K562 (cell line): Measurements from ENCODE around the gene CEACAM18. TPM values are rescaled to one million over a fixed set of nuclear protein-coding genes. Genes with fewer than 3 reads are reported as not detected.

Source experiments
- CHAMP1 ChIP-seq: fragments of 450-650 bp; IDR thresholded peaks from 2 replicates; pipeline ENCODE4 v1.6.1; 2016; ENCODE audit warnings: mild to moderate bottlenecking
- E2F8 ChIP-seq: fragments of 450-650 bp; IDR thresholded peaks from 2 replicates; pipeline ENCODE4 v1.7.1; 2018; ENCODE audit warnings: mild to moderate bottlenecking, low read depth; ENCODE audit not compliant: partially characterized antibody
- ELF1 ChIP-seq: fragments of 200-800 bp; sonication (Bioruptor generic); IDR thresholded peaks from 2 replicates; pipeline ENCODE4 v1.6.1; 2016; ENCODE audit warnings: missing genetic modification characterization, missing compliant biosample characterization
- FOXA3 ChIP-seq, 2 experiments: fragments of 450-650 bp in 1 of 2; sonication (generic) in 1 of 2; formaldehyde crosslinking; IDR thresholded peaks in 1 of 2; conservative IDR thresholded peaks in 1 of 2; 2 replicates each; pipeline versions ENCODE4 v1.4.0 to v1.8.0; 2020 to 2022; ENCODE audit warnings: mild to moderate bottlenecking in 2 of 2, missing genetic modification reagents in 1 of 2
- HLTF ChIP-seq: fragments of 450-650 bp; IDR thresholded peaks from 2 replicates; pipeline ENCODE4 v1.6.1; 2016
- JUND ChIP-seq, 2 experiments: IDR thresholded peaks; 2 replicates in 1 of 2; 3 replicates in 1 of 2; pipeline ENCODE4 v1.6.1; 2011; ENCODE audit warnings: borderline replicate concordance in 2 of 2, low read depth in 2 of 2, low read length in 2 of 2, improper control_type of control experiment in 1 of 2, missing biosample characterization in 1 of 2, missing genetic modification characterization in 1 of 2, missing genetic modification reagents in 1 of 2
- MECOM ChIP-seq: fragments of 250-450 bp; sonication (Bioruptor Pico); IDR thresholded peaks from 2 replicates; pipeline ENCODE4 v1.8.0; 2022; ENCODE audit warnings: inconsistent platforms
- PKNOX1 ChIP-seq: fragments of 450-650 bp; IDR thresholded peaks from 2 replicates; pipeline ENCODE4 v1.6.1; 2016
- PTRF ChIP-seq: fragments of 450-650 bp; IDR thresholded peaks from 2 replicates; pipeline ENCODE4 v1.6.1; 2016; ENCODE audit warnings: mild to moderate bottlenecking, missing genetic modification characterization, missing compliant biosample characterization
- RBM39 ChIP-seq: fragments of 200-400 bp; formaldehyde crosslinking; optimal IDR thresholded peaks from 2 replicates; pipeline ENCODE3; 2018; ENCODE audit warnings: low read depth, low read length
- SMAD1 ChIP-seq: fragments of 150-350 bp; IDR thresholded peaks from 2 replicates; pipeline ENCODE4 v1.6.1; 2014; ENCODE audit warnings: low read length, low read depth; ENCODE audit not compliant: partially characterized antibody
- TOE1 ChIP-seq, 2 experiments: fragments of 450-650 bp in 1 of 2; sonication (generic) in 1 of 2; formaldehyde crosslinking in 1 of 2; IDR thresholded peaks; 2 replicates each; pipeline versions ENCODE4 v1.7.1 to v1.8.0; 2016 to 2022; ENCODE audit warnings: borderline replicate concordance in 2 of 2, mild to moderate bottlenecking in 2 of 2, antibody characterized with exemption in 1 of 2, inconsistent platforms in 1 of 2, low read depth in 1 of 2, missing genetic modification reagents in 1 of 2, moderate library complexity in 1 of 2
- U2AF1 ChIP-seq: fragments of 200-400 bp; formaldehyde crosslinking; optimal IDR thresholded peaks from 2 replicates; pipeline ENCODE3; 2017; ENCODE audit warnings: mild to moderate bottlenecking, low read depth, low read length, moderate library complexity
- ZZZ3 ChIP-seq: fragments of 450-650 bp; IDR thresholded peaks from 2 replicates; pipeline ENCODE4 v1.6.1; 2016; ENCODE audit warnings: antibody characterized with exemption, mild to moderate bottlenecking, moderate library complexity
- polyA plus RNA-seq, 8 experiments: library from polyadenylated mRNA; depleted of rRNA in 4 of 8; stranded (reverse) in 5 of 8; unstranded in 3 of 8; fragments of >200 nt; fragmentation: Nextera tagmentation in 2 of 8; fragmentation: Illumina TruSeq in 1 of 8; extraction: Ambion mirVana in 2 of 8; extraction: Trizol in 1 of 8; gene quantifications; 2 replicates each; pipeline versions ENCODE4 v1.2.1 to v1.2.3, GENCODE V29; 2011 to 2014; ENCODE audit warnings: inconsistent platforms in 1 of 8, missing spikeins in 1 of 8
- total RNA-seq, 7 experiments: library from RNA; depleted of rRNA in 6 of 7; stranded (reverse); fragments of >200 nt in 6 of 7; fragmentation: Illumina TruSeq in 2 of 7; extraction: Trizol in 2 of 7; gene quantifications; 2 replicates each; pipeline versions ENCODE4 v1.2.1 to v1.2.3, GENCODE V29; 2011 to 2021; ENCODE audit warnings: low replicate concordance in 1 of 7

CEACAM18 gene
- total and polyA plus RNA-seq, 9 of the 15 experiments (the other 6 are each of a cell fraction or from before 2014, with no cell fraction given) = 0.08 to 0.24 (median 0.15) TPM; not detected in 3

- TF ChIP-seq PKNOX1 (peak; percentile 75), PTRF (no peak), CHAMP1 (peak; percentile 62; the same call in 1 of the 2 replicates), ZZZ3 (no peak), SMAD1 (peak; percentile 86), RBM39 (no peak), JUND (IDR thresholded peaks at IDR 0.05; ENCODE audit: borderline replicate concordance, low read depth, low read length) (peak; percentile 58; the same call in 1 of the 2 replicates), JUND (tag; IDR thresholded peaks at IDR 0.05; ENCODE audit: borderline replicate concordance, low read depth, low read length) (peak; percentile 52; the same call in 1 of the 3 replicates), ELF1 (tag) (peak; percentile 83), E2F8 (peak; percentile 54), U2AF1 (no peak), TOE1 (IDR thresholded peaks at IDR 0.05; ENCODE audit: borderline replicate concordance) (peak; percentile 76; the same call in 1 of the 2 replicates), TOE1 (CRISPR knock-in tag; IDR thresholded peaks at IDR 0.05; ENCODE audit: borderline replicate concordance, low read depth) (no peak), MECOM (CRISPR knock-in tag) (peak; percentile 97), FOXA3 (CRISPR knock-in tag; conservative IDR thresholded peaks at IDR 0.05 in 1 of 2, IDR thresholded peaks at IDR 0.05 in 1 of 2) (no peak; a peak in 1 of 4 replicates), HLTF (peak; percentile 69)
Measured at GRCh38 chr19:51467864-51468544, 10.3 kb upstream of the CEACAM18 start (continued).
